OCI-M2 (cell line): ENCODE data around the gene MEGF8.
"Not testable (repeated sequence)": the region's sequence is repeated elsewhere in the genome, so short reads cannot be mapped to it uniquely, and the experiment has no call there.

ENCODE experiments used
- DNase-seq: peaks from one replicate; lab custom pipeline; 2025; ENCODE audit not compliant: unreplicated experiment; lab: John Stamatoyannopoulos, UW

MEGF8 gene

DNA sequence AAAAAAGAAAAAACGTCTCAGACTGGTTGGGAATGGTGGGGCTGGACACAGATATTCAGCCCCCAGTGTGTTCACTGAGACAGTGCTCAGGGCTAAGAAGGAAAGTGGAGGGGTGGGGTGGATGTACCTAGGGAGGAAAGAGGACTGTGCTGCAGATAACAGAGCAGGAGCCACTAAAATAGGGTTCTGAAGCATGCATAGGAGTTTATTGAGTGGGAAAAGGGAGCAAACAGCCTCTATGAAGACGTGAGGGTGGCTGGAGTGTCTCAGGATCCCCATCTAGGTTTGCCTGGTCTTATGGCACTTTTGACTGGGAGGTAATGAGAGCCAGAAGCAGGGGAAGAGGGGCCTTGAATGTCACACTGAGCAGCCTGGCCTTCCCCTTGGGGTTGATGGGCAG lies 3.4 kb downstream of the MEGF8 start:
- no peak for DNase-seq

DNA sequence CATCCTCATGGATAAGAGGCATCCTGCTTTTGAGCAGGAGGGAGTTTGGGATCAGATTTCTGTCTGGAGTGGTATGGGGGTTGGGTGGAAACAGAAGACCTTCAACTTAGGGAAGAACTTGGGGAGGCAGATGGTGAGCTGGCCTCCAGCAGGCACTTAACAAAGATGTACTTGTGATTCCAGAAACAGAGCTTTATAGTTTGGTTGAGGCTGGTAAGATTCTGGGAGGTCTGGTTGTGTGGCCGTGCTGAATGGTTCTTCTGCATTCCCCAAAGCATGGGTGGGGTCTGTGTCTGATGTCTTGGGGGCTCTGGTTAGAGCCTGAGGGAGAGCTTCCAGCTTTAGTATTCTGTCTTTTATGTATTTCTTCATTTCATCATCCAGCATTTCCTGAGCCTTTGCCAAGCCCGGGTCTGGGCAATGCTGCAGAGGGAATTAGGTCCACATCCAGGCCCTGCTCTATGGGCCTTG lies 4.8 kb downstream of the MEGF8 start:
- no peak for DNase-seq

- DNase-seq = not testable (repeated sequence)
Observed at GRCh38 chr19:42331333-42331732, 5.9 kb downstream of the MEGF8 start.

DNA sequence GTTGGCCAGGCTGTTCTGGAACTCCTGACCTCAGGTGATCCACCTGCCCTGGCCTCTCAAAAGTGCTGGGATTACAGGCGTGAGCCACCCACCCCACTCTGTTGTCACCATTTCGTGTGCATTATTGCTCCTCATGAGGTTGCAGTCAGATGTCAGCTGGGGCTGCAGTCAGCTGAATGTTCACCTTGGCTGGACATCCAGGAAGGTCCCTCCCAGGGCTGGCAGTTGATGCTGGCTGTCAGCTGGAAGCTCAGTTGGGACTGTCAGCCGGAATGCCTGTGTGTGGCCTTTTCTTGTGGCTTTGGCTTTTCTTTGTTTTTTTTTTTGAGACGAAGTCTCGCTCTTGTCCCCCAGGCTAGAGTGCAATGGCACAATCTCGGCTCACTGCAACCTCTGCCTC lies 6.6 kb downstream of the MEGF8 start:
- DNase-seq = no peak

DNA sequence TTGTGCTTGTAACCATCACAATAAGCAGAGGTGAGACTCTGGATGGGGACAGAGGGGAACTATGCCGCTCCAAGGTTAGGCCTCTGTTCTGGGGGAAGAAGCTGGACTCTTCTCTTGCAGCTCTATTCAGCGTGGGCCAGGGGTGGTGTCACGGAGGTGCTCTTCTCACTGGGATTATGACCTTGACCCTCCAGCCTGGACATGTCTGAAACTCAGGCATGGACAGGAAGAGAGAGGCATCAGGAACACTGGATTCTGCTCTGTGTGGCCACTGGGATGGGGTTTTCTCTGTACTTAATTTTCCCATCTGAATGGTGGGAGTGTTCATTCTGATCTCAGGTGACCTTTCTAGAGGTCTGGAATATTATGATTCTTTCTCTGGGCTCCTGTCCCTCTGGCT lies 7.6 kb downstream of the MEGF8 start:
- no peak for DNase-seq

DNA sequence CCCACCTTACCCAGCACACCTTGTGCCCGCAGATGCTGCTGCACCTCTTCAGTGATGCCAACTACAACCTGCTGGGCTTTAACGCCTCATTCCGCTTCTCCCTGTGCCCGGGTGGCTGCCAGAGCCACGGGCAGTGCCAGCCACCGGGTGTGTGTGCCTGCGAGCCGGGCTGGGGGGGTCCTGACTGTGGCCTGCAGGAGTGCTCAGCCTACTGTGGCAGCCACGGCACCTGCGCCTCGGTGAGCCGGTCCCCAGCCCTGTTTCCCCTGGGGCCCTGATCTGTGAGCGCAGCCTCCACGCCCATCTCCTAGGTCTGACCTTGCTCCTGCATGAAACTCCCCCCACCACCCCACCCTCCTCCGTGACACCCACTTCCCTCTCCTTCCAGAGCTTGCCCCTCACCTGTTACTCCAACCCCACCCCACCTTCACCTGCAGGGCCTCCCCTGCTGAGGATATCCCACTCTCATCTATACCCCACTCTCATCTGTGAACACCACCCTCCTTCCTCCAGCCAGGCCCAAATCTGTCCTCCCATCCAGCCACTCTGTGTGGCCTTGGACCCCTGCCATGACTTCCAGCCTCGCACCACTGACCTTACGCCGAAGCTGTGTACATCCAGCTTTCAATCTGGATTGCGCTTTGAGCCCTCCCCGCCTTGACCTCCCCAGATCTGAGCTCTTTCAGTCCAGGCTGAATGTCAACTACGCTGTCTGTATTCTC lies 8.7 kb downstream of the MEGF8 start:
- no peak for DNase-seq

- DNase-seq = no peak
Observed at GRCh38 chr19:42334697-42335373, 9.4 kb downstream of the MEGF8 start.

DNA sequence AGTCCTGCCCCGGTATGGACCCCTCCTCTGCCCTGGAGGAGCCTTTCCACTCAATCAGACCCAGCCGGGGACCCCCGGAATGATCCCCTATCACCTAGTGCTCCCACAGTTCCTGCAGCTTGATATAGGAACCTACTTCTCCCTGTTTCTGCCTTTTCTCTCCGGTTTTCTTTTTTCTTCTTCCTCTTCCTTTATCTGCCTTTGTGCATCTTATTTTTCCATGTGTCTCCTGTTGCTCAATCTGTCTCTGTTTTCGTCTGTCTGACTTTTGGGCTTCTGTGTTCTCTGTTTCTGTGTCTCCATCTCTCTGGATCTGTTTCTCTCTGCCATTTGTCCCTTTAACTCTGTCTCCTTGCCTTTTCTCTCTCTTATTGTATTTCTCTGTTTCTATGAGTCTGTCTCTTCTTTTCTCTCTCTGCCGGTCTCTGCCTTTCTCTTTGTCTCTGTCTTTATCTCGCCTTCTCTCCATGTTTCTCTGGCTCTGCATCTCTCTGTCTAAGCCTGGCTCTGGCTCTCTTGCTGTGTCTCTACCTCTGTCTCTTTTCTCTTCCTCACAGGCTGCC lies 10.0 kb downstream of the MEGF8 start:
- DNase-seq = no peak

DNA sequence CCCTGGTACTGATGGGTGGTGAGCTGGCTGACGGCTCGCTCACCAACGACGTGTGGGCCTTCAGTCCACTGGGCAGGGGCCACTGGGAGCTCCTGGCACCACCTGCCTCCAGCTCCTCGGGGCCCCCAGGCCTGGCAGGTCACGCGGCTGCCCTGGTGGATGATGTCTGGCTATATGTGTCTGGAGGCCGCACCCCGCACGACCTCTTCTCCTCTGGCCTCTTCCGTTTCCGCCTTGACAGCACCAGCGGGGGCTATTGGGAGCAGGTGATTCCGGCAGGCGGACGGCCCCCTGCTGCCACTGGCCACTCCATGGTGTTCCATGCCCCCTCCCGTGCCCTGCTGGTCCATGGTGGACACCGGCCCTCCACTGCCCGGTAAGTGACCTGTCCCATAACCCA lies 10.5 kb downstream of the MEGF8 start:
- DNase-seq = no peak

DNA sequence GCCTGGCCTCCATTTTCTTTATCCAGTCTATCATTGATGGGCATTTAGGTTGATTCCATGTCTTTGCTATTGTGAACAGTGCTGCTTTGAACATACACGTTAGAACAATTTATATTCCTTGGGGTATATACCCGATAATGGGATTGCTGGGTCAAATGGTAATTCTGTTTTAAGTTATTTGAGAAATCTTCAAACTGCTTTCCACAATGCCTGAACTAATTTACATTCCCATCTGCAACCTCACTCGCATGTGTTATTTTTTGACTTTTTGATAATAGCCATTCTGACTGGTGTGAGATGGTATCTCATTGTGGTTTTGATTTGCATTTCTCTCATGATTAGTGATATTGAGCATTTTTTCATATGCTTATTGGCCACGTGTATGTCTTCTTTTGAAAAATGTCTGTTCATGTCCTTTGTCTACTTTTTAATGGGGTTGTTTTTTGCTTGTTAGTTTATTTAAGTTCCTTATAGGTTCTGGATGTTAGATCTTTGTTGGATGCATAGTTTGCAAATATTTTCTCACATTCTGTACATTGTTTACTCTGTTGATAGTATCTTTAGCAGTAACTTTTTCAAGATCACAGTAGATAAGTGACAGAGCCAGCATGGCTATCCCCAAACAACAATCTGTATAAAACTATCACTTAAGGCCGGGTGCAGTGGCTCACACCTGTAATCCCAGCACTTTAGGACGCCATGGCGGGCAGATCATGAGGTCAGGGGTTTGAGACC lies 13.9 kb downstream of the MEGF8 start:
- DNase-seq = not testable (repeated sequence)

- not testable (repeated sequence) for DNase-seq
Observed at GRCh38 chr19:42339922-42340321, 14.5 kb downstream of the MEGF8 start.

- DNase-seq = no peak
Observed at GRCh38 chr19:42343344-42344110, 18.1 kb downstream of the MEGF8 start.

GRCh38 chr19:42344336-42344893 lies 19.0 kb downstream of the MEGF8 start:
- DNase-seq = no peak

DNA sequence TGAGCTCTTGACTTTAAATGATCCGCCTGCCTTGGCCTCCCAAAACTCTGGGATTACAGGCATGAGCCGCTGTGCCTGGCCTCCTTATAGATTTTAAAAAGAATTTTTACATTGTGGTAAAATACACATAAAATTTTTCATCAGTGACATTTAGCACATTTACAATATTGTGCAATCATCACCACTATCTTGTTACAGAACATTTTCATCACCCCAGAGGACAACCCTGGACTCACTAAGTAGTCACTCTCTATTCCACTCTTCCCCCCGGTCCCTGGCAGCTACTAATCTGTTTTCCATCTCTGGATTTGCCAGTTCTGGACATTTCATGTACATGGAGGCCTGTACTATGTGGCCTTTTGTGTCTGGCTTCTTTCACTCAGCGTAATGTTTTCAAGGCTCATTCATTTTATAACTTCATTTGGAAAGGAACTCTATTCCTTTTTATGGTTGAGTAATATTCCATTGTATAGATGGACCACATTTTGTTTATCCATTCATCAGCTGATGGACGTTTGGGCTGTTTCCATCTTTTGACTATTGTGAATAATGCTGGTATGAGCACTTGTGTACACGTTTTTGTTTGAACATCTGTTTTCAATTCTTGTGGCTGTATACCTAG lies 19.9 kb downstream of the MEGF8 start:
- DNase-seq = no peak

DNA sequence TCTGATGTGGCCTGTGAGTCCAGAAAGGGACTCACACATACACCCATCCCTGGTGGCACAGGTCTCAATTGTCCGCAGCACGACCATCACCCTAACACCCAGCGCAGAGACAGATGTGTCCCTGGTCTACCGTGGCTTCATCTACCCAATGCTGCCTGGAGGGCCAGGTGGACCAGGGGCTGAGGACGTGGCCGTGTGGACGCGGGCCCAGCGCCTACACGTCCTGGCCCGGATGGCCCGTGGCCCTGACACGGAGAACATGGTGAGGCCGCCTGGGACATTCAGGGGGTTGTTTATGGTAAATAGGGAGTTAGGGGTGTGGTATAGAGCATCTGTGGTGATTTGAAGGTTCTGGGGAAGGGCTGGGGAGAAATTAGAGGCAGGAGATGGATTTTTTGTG lies 22.8 kb downstream of the MEGF8 start:
- no peak for DNase-seq

GRCh38 chr19:42349378-42350107 lies 24.1 kb downstream of the MEGF8 start:
- DNase-seq = no peak

GRCh38 chr19:42350417-42350816 lies 25.0 kb downstream of the MEGF8 start:
- DNase-seq = no peak

DNA sequence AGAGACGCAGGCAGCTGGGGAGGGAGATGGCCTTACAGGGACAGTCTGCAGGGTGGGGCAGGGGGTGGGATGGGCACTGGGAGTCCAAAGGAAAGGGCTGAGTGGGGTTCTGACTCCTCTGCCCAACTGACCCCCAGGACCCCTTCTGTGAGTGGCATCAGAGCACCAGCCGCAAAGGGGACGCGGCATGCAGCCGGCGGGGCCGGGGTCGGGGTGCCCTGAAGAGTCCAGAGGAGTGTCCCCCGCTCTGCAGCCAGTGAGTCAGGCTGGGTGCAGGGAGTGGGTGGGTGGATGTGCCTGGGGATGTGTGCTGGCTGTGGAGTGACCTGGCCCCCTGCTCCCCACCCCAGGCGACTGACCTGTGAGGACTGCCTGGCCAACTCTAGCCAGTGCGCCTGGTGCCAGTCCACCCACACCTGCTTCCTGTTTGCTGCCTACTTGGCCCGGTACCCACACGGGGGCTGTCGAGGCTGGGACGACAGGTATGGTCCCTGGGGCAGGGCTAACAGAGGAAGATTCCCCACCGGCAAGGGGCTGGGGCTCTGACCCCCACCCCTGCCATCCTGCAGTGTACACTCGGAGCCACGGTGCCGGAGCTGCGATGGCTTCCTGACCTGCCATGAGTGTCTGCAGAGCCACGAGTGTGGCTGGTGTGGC lies 25.8 kb downstream of the MEGF8 start:
- DNase-seq = no peak
